GM18502 (cell line): Measurements from ENCODE around the gene MANF.

Experiments
- ATAC-seq: cut with Tn5 transposase; IDR thresholded peaks from one replicate; pipeline ENCODE4 v1.9.1; 2021; ENCODE audit warnings: mild to moderate bottlenecking; ENCODE audit not compliant: unreplicated experiment, poor library complexity

The MANF gene

DNA sequence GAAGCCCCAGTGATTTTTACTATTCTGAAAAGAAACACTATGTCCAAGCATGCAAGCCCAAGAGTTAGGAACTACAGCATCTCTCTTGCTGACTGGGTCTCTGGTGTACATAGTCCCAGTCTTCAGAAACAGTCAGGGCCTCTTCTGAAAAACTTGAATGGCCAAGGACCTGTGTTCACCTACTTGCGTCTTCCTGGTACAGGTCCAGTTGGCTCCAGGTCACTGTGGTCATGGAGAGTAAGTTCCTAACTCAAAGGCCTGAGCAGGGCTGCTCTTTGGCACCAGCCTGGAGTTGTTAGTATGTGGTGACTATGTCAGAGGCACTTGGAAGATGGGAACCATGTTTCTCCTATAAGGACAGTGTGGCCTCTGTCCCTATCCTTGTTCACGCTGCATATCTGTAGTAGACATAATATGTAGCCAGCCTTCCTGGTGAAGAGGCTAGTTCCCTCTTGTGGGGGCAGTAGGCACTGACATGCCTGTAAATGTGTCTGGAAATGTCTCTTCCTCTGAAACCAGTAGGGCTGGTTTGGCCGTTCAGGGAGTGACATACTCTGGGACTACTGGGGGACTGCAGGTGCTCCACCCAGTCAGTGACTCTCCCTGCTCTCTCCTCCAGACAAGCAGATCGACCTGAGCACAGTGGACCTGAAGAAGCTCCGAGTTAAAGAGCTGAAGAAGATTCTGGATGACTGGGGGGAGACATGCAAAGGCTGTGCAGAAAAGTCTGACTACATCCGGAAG, 3.4 kb downstream of the MANF start:
- no peak for ATAC-seq

DNA sequence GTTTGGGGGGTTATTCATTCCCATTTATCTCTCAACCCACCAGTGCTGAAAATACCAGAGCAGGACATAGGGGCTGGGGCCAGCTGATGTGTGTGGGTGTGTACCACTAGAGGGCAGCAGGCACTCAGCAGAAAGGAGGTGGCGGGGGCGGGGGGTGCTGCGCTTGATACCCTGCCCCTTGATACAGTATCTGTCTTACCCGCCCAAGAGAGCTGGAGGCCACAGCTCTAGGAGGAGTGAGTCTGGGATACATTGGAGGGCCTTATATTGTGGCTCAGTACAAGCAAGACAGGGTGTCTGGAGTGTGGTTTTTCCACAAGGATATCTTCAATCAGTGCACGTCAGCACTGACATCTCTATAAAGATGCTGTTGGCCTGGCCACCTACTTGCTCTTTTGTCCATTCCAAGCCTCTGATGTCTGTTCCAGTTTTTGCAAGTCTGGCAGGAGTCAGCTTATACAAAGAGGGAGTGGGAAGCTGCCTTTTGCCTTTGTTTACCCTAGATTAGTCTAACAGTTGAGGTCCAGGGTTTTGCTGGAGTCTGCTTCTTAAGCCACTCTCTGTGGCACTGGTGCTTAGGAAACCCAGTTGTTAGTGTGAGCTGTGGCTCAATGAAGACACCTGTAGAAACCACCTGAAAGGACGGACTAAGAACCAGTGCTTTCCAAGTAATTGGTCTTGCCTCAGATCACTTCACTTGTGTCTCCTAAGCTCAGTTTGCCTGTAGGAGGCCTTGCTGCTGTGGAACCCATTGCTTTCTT, 4.5 kb downstream of the MANF start:
- ATAC-seq = no peak

DNA sequence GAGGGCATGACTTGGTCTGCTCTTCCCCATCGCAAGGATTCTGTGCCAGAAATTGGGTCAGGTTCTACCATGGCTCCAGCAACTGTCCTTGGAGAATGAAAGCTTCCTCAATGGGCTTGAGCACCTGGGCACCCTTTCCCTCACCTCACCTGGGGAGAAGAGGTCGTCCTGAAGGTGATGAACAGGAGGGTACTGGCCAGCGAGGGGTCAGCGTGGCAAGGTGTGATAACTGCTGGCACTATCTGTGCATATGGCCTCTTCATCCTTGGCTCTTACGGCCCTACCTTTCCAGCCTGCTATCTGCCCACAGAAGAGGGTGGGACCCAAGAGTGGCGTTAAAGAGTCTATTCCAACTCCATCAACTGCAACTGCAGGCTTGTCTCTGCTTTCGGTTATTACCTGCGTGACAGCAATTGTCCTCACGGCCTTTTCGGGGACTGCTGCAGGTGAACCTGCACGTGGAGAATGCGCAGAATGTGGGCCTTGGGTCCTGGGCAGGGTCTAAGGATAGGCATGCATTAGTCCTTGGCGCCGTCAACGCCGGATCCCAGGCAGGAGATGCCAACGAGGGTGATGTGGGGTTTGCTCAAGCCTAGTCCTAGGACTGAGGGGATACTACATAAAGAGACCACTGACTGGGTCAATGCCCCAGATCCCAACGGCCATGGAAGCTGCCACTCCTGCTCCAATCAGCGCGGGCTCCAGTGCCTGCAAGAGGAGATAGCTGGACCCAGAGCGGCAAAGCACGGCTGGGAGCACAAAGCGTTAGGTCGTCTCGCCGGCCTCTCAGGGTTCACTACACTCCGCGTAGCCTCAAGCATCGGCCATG, 5.4 kb downstream of the MANF start:
- peak; percentile 10 for ATAC-seq

DNA sequence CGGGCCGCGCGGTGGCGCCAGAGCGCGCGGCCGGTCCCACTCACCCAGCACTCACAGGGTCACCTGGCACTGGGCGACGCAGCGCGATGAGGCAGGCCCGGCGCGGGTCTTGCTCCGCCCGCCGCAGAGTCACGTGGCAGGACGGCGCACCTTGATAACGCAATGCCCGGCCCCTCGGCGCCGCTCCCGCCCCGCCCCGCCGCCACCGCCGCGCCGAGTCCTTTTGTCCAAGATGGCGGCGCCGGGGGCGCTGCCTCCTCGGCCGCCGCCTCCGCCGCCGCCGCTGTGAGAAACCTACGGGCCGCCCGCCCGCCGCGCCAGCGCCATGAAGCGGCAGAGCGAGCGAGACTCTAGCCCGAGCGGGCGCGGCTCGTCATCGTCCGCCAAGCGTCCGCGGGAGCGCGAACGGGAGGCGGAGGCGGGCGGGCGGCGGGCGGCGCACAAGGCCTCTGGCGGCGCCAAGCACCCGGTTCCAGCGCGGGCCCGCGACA, 6.0 kb downstream of the MANF start, which contains the start of gene RBM15B:
RBM15B (plus strand) TSS at position 211 of the 491 bp plus-strand sequence; CDS start at position 326, 115 bp downstream.
- ATAC-seq = peak; percentile 91

DNA sequence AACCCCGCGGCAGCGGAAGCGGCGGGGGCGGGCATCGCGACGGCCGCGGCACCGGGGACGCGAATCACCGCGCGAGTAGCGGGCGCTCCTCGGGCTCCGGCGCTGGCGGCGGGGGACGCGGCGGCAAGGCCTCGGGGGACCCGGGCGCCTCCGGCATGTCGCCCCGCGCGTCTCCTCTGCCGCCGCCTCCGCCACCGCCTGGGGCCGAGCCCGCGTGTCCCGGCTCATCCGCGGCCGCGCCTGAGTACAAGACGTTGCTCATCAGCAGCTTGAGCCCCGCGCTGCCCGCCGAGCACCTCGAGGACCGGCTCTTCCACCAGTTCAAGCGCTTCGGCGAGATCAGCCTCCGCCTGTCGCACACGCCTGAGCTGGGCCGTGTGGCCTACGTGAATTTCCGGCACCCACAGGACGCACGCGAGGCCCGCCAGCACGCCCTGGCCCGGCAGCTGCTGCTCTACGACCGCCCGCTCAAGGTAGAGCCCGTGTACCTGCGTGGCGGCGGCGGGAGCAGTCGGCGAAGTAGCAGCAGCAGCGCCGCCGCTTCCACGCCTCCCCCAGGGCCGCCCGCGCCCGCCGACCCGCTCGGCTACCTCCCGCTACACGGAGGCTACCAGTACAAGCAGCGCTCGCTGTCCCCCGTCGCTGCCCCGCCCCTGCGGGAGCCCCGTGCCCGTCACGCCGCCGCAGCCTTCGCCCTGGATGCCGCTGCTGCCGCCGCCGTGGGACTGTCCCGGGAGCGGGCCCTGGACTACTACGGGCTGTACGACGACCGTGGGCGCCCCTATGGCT, 6.7 kb downstream of the MANF start:
- peak; percentile 18 for ATAC-seq

DNA sequence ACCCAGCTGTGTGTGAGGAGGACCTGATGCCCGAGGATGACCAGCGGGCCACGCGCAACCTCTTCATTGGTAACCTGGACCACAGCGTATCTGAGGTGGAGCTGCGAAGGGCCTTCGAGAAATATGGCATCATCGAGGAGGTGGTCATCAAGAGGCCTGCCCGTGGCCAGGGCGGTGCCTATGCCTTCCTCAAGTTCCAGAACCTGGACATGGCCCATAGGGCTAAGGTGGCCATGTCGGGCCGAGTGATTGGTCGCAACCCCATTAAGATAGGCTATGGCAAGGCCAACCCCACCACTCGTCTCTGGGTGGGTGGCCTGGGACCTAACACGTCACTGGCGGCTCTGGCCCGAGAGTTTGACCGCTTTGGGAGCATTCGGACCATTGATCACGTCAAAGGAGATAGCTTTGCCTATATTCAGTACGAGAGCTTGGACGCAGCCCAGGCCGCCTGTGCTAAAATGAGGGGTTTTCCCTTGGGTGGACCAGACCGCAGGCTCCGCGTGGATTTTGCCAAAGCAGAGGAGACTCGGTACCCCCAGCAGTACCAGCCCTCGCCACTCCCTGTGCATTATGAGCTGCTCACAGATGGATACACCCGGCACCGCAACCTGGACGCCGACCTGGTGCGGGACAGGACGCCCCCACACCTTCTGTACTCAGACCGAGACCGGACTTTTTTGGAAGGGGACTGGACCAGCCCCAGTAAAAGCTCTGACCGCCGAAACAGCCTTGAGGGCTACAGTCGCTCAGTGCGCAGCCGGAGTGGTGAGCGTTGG, 7.5 kb downstream of the MANF start:
- no peak for ATAC-seq

DNA sequence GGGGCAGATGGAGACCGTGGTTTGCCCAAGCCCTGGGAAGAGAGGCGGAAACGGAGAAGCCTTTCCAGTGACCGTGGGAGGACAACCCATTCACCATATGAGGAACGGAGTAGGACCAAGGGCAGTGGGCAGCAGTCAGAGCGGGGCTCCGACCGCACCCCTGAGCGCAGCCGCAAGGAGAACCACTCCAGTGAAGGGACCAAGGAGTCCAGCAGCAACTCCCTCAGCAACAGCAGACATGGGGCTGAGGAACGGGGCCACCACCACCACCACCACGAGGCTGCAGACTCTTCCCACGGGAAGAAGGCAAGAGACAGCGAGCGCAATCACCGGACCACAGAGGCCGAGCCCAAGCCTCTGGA, 8.0 kb downstream of the MANF start:
- no peak for ATAC-seq

DNA sequence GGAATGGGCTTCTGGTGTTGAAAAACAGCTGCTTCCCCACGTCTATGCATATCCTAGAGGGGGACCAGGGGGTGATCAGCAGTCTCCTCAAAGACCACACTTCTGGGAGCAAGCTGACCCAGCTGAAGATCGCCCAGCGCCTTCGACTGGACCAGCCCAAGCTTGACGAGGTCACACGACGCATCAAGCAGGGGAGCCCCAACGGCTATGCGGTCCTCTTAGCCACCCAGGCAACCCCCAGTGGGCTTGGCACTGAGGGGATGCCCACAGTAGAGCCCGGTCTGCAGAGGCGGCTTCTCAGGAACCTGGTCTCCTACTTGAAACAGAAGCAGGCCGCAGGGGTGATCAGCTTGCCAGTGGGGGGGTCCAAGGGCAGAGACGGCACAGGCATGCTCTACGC, 8.5 kb downstream of the MANF start:
- ATAC-seq = no peak

DNA sequence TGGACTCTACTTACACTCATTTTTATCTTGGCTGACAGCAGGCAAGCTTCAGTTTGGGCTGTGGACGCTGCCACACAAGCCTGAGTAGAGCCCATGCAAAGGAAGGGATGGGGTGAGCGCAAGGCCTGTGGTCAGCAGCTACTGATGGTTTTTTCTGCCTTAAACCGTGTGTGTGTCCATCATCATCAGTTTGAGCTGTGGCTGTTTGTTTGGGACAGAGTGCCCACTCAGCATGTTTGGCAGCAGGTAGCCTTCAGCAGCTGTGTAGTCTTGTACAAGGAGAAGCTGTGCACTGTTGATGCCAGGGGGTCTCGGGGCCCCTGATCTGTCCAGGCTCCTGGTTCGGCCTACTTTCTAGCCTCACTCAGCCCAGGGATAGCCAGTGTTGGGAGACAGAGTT, 9.4 kb downstream of the MANF start:
- ATAC-seq = no peak

DNA sequence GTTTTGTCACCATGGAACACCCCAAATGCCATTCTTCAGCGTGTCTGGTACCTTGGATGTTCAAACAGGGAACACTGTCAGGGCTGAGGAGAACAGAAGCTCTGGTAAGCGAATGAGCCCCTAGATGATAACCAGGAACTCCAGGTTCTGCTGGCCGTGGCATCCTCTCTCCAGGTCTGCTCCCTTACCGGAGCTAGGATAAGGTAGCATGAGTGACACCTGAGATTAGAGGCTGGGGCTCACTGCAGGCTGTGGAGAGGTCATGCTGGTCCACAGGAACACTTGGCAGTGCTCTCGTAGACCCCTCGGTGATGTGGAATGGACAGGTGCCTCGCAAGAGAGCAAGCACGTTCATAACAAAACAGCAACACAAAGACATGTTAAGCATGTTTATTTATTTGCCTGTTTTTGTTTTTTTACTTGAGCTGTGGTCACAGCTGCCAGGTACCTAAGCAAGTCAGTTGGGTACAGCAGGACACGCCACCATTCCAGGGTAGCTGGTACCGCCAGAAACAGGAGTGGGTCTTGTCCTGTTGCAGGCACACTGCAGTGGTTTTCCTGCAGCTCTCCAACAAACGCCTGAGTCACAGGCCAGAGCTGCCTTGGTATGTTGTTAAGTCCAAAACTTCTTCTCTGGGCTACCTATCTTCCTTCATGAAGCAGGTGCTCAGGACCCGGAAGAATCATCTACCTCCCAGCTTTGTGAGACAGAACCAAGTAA, 10.6 kb downstream of the MANF start:
- no peak for ATAC-seq

DNA sequence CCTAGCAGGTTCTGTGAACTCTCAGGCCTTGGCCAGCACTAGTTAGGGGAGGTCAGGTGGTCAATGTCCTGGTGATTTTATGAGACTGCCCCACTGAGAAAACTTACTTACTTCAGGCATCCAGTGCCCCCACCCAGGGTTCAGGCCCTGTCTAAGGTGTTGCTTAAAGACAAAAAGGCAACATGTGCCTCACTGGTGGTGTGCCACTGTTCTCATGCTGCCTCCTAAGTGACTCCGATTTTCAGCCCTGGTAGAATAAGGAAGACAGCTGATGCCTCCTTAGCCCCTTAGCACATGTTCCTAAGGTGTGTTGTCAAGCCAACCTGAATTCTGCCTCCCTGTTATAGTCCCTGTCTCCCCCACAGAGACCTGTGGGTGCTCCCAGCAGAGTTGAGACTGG, 11.3 kb downstream of the MANF start:
- ATAC-seq = no peak

DNA sequence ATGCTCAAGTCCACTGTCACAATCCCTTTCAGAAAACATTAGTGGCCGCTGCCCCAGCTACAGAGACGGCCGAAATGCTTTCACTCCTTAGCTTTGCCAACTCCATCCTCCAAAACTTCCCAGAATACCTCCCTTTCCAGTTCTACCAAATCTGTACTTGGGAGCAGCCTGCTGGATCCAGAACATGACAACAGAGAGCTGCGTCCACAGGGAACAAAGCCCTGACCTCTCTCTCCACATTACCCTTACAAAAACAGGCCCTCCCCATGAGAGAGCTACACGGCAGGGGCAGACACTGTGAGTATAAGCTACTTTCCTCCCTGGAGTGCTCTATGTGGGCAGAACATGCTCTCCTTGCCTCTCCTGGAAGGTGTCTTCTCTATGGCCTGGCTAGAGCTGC, 12.3 kb downstream of the MANF start:
- ATAC-seq = no peak

DNA sequence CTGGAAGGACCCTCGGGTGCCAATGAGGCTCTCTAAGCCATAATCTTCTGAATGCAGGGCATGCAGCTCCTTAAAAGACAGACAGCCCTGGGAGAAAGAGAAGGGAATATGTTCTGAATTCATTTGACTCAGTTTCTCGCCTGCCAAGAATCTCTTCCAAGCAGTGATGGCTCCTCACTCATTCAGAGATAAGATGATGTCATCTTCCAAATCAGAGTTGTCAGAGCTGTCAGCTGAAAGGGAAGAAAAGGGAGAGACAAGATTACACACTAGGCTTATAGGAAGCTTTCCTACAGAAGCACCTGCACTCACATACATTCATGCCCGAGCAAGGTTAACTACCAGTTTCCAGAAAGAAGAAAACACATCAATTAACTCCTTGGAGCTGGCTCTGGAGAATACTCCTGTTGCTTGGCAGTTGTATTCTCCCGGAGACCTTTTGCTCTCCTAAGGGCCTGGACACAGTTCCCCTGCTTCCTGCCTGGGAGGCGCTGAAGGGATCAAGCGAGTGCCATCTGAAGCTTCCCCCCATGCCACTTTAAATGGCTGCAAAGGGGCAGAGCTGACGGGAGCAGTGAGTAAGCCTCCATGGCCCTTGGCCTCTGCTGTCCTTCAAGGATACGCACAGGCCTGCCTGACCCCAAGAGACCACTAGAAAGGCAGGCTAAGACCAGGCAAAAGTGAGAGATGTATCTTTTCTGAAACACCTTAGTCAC, 13.7 kb downstream of the MANF start:
- no peak for ATAC-seq

DNA sequence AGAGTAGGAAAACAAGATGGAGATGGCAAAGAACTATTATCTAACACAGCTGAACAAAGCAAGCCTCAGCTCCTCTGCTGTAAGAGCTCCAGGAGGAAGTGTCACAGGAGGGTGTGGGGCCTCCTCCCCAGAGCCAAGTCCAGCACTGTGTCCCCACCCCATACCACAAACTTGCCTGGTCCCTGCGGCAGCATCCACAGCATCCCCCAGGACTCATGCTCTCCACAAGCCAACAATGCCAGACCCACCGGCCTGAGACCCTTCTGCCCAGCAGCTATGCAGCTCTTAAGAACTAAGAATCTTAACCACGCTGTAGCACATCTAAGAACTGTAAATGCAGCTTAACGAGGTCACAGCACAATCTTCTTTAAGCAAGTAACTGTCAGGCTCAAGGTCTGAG, 15.1 kb downstream of the MANF start:
- ATAC-seq = no peak

DNA sequence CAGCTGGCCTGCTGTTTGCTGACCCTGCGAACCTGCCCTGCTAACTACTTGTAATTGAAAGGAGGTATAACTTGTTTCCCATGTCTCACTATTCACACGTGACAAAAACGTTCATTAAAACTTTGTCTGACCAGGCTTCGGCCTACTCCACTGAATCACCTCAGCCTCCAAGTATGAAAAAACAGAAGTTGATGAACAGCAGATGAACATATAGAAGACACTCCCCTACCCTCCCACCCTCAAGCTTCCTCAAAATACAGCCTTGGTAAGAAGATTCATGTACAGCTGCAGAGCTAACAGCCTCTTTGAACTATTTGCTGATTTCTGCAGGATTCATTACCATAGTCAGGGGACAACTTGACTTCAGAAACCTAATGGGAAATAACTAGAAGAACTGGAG, 16.6 kb downstream of the MANF start:
- no peak for ATAC-seq

DNA sequence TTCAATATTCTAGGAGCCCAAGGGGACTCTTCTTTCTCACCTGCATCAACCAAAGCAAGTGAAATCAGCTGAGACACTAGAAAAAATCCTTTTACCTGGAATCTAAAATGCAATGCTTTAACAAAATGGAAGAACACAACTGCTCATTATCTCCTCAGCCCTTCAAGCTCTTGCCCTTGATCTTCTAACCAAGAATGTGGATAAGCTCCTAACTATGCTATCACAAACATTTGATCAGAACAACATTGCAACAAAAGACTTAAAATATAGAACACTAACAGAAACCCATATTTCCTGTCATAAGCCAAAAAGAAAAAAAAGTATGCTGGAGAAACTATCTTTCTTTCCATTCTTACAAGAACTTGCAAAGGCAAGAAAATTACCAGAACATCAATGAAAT, 18.6 kb downstream of the MANF start:
- ATAC-seq = no peak

DNA sequence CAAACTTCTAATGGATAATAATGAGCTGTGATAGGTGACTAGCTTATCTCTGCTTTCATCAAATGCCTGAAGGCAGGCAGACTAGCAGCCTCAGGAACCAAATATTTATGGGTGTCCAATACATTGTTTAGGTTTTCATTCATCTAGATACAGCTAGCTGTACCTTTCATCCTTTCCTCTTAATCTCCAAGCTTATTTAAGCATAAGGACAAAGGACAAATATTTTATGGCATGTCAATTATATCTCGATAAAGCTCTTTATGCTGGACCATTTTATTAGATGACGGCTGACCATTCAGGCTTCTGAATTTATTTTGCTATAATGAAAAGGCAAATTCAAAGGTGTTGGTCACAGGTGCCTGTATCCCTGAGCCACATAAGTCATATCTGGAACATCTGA, 22.9 kb downstream of the MANF start:
- no peak for ATAC-seq

DNA sequence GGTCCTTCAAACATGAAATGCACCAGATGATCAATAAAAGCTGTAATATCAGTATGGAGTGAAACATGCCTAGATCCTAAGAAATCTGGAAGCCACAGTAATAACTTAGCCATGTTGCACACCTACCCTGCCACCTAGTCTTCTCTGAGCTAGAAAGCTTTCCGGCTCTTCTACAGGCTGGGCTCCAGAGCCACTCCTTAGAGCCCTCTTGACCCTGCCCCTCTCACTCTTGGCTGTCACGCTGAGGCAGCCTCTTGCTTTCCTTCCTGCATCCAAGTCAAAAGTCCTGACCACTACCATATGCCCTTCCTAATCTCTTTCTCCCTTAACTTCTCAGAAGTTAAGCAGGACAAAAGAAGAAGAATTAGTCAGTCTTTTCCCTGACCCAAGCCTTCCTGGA, 23.7 kb downstream of the MANF start:
- ATAC-seq = no peak
